CD1c-positive myeloid dendritic cell (primary cell): ENCODE data around the gene KIRREL1.

Source experiments
- DNase-seq: peaks from one replicate; pipeline ENCODE4 v3.0.0-alpha.2; 2016; ENCODE audit errors: extremely low spot score

The KIRREL1 gene

GRCh38 chr1:158071138-158071537, 77.7 kb downstream of the KIRREL1 start:
- DNase-seq = no peak

- no peak for DNase-seq
Measured at GRCh38 chr1:158075078-158075477, 81.6 kb downstream of the KIRREL1 start.

GRCh38 chr1:158076441-158076840, 83.0 kb downstream of the KIRREL1 start:
- no peak for DNase-seq

- DNase-seq = no peak
Measured at GRCh38 chr1:158077411-158078256, 84.2 kb downstream of the KIRREL1 start.

- no peak for DNase-seq
Measured at GRCh38 chr1:158078569-158079080, 85.2 kb downstream of the KIRREL1 start.

GRCh38 chr1:158080066-158080465, 86.6 kb downstream of the KIRREL1 start:
- no peak for DNase-seq

GRCh38 chr1:158084336-158084735, 90.9 kb downstream of the KIRREL1 start:
- no peak for DNase-seq

- no peak for DNase-seq
Measured at GRCh38 chr1:158084747-158085146, 91.3 kb downstream of the KIRREL1 start.

- peak; percentile 64 for DNase-seq
Measured at GRCh38 chr1:158087320-158087927, 94.0 kb downstream of the KIRREL1 start.

- no peak for DNase-seq
Measured at GRCh38 chr1:158089476-158089875, 96.0 kb downstream of the KIRREL1 start.

- no peak for DNase-seq
Measured at GRCh38 chr1:158089925-158090637, 96.6 kb downstream of the KIRREL1 start.

- DNase-seq = no peak
Measured at GRCh38 chr1:158093376-158093775, 99.9 kb downstream of the KIRREL1 start.

GRCh38 chr1:158094571-158094970, 101.1 kb downstream of the KIRREL1 start:
- DNase-seq = no peak

GRCh38 chr1:158095737-158096335, 102.4 kb downstream of the KIRREL1 start:
- peak; percentile 58 for DNase-seq

GRCh38 chr1:158098256-158098655, 104.8 kb downstream of the KIRREL1 start:
- DNase-seq = no peak

GRCh38 chr1:158099185-158099584, 105.7 kb downstream of the KIRREL1 start:
- DNase-seq = no peak

GRCh38 chr1:158100498-158100897, 107.1 kb downstream of the KIRREL1 start:
- DNase-seq = no peak

GRCh38 chr1:158101455-158101854, 108.0 kb downstream of the KIRREL1 start:
- no peak for DNase-seq

- DNase-seq = no peak
Measured at GRCh38 chr1:158101927-158102326, 108.5 kb downstream of the KIRREL1 start.

- DNase-seq = no peak
Measured at GRCh38 chr1:158102881-158103674, 109.6 kb downstream of the KIRREL1 start.

- no peak for DNase-seq
Measured at GRCh38 chr1:158103861-158104522, 110.5 kb downstream of the KIRREL1 start.
